IPS DF 4.7 (cell line): ENCODE data around the gene OAS3.
A peak's percentile ranks its signal among the peaks of the same experiment; 100 is the strongest.
"Not testable (repeated sequence)": the region's sequence is repeated elsewhere in the genome, so short reads cannot be mapped to it uniquely, and the experiment has no call there.

Experiments
- DNase-seq: peaks from one replicate; pipeline ENCODE4 v3.0.0-alpha.2; 2013; ENCODE audit warnings: low spot score; ENCODE audit errors: extremely low read depth

OAS3 gene

DNA sequence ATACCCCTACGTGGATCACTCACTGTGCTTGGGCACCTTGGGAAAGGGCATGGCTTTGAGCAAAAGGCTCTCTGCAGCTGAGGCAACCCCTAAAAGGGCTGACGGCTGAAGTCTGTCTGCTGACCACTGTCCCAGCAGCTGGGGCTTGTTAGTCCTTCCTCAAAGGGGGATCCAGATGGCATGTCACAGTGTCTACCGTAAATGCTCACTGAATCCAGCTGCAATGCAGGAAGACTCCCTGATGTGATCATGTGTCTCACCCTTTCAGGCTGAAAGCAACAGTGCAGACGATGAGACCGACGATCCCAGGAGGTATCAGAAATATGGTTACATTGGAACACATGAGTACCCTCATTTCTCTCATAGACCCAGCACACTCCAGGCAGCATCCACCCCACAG lies 19.2 kb upstream of the OAS3 start:
- DNase-seq = no peak

- DNase-seq = no peak
These were observed 13.3 kb upstream of the OAS3 start for GRCh38 chr12:112924986-112925385.

DNA sequence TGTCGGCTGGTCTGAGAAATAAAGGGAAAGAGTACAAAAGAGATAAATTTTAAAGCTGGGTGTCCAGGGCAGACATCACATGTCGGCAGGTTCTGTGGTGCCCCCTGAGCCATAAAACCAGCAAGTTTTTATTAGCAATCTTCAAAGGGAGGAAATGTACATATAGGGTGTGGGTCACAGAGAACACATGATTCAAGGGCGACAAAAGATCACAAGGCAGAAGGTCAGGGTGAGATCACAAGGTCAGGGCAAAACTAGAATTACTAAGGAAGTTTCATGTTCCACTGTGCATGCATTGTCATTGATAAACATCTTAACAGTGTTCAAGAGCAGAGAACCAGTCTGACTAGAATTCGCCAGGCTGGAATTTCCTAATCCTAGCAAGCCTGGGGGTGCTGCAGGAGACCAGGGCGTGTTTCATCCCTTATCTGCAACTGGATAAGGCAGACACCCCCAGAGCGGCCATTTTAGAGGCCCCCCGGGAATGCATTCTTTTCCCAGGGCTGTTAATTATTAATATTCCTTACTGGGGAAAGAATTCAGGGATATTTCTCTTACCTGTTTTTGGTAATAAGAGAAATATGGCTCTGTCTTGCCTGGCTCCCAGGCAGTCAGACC lies 11.7 kb upstream of the OAS3 start:
- not testable (repeated sequence) for DNase-seq

- DNase-seq = no peak
These were observed 10.8 kb upstream of the OAS3 start for GRCh38 chr12:112927475-112927874.

- no peak for DNase-seq
These were observed 10.3 kb upstream of the OAS3 start for GRCh38 chr12:112927925-112928324.

DNA sequence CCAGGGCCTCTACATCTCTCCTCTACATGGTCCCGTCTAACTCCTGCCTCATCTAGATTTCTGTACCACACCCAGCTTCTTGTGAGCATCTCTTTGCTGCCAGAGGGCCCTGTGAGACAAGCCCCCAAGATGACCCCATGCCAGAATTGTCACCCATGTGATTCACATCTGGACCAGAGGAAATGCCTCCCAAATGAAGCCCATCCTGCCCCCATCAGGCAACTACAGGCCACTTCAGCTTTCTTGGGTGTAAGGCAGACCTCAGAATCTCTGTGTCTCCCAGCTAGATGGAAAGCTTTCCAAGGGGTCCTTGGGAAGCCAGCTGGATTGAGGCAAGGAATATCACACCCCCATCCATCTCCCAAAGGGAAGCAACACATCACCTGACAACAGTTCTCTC lies 9.3 kb upstream of the OAS3 start:
- no peak for DNase-seq

DNA sequence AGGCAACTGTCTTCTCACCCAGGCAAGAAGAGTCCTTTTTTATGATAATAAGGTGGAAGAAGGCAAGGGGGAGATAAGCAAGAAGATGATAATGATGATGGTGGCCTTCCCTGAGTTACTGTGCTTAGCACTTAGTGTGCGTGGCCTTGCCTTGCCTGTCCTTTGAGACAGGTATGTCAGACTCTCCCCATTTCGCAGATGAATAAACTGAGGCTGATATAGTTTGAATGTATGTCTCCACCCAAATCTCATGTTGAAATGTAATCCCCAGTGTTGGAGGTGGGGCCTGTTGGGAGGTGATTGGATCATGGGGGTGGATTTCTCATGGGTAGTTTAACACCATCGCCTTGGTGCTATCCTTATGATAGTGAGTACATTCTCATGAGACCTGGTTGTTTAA lies 8.6 kb upstream of the OAS3 start:
- no peak for DNase-seq

- DNase-seq = no peak
These were observed 7.9 kb upstream of the OAS3 start for GRCh38 chr12:112930350-112930749.

GRCh38 chr12:112932485-112933128 lies 5.7 kb upstream of the OAS3 start:
- DNase-seq = peak; percentile 19

- no peak for DNase-seq
These were observed 5.2 kb upstream of the OAS3 start for GRCh38 chr12:112933129-112933505.

- DNase-seq = no peak
These were observed 2.0 kb upstream of the OAS3 start for GRCh38 chr12:112936264-112936663.

DNA sequence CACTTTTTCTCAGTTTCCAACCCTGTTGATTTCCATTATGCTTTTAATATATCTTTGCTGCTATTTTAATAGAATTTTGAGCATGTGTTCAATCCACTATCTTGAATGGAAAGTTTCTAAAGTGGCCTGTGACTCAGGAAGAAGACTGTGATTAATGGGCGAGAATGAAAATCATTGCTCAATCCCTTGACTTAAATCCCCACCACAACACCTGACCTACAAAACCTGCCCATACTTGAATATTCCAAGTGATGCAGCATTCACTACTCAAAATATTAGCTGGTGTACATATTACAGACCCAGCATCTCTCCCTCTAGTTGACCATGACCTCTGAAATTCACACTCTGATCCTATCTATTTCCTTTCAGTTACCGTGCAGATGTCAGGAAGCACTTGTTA lies 1.3 kb upstream of the OAS3 start:
- DNase-seq = no peak

DNA sequence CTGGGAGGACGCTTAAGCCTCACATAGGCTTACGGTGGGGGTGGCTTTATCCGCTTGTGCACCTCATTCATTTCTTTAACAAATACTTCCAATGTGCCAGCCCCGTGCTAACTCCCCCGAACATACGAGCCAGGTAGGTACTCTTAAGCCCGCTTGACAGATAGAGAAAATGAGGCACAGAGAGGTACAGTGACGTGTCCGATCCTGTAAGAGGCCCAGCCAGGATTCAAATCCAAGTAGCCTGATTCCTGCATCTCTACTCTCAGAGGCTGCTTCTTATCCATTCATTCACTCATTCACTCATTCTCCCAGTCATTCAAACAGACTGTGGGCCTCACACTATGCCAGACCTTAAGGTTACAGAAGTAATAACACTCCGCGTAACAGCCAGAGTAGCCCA lies 477 bp downstream of the OAS3 start:
- no peak for DNase-seq

DNA sequence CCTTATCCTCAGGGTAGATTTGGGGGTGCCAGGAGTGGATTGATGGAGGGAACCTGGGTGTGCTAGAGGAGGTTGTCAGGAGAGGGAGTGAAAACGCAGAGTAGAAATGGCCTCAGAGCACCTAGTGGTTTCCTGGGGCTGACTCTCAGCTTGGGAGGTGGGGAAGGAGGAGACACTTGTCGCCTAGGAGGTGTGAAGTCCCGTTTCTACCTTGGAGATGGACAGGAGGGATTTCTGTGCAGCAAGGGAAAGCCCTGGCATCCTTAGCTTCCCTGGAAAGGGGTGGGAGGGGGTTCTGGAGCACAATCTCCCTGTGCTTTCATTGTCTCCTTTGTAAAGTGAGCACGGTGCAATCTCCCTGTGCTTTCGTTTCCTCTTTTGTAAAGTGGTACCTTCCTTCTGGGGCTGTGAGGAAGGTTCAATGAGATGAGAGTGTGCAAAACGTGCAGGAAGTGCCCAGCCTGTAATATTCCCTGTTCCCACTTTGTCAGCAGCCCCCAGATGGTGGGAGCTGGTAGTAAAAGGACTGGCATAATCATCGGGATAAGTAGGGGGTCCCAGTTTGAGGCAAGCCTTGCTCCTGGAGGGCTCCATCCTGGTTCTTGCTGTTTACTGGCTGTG lies 1.6 kb downstream of the OAS3 start:
- no peak for DNase-seq

GRCh38 chr12:112941528-112942335 lies 3.5 kb downstream of the OAS3 start:
- no peak for DNase-seq

DNA sequence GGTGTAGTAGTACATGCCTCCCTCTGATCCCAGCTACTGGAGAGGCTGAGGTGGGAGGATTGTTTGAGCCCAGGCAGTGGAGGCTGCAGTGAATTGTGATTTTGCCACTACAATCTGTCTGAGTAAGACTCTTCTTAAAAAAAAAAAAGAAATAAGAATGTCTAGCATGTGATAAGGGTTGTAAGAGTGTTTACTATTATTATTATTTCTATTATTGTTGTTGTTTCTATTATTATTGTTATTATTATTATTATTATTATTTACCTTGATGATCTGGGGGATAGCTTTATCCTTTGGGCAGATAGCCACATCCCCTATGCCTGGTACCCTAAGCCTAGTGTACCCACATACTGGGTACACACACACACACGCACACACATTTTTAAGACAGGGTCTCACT lies 4.3 kb downstream of the OAS3 start:
- DNase-seq = no peak

DNA sequence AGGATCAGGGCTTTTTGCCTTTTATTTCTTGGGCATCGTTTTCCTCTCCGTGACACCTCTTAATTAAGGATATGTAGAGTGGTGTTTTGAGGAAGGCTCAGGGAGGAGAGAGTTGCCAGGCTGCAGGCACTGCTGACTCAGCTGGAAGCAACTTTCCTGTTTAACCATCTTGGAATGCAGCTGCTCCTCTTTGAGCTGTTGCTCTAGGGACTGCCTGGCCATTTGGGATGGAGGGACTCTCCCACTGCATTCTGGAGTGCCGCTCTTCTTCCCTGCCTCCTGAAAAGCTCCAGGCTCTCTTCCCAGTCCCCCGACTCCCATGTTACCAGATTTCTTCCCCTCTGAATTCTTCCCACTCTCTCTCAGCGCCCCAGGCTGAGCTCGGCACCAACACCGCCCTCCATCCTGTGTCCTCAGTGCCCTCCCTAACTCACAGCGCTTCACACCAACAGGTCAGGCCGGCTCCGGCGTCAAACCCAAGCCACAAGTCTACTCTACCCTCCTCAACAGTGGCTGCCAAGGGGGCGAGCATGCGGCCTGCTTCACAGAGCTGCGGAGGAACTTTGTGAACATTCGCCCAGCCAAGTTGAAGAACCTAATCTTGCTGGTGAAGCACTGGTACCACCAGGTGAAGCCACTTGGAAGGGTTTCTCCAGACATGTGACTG lies 5.9 kb downstream of the OAS3 start:
- DNase-seq = no peak

- DNase-seq = no peak
These were observed 7.2 kb downstream of the OAS3 start for GRCh38 chr12:112945515-112945914.

- DNase-seq = no peak
These were observed 8.1 kb downstream of the OAS3 start for GRCh38 chr12:112946236-112947000.

DNA sequence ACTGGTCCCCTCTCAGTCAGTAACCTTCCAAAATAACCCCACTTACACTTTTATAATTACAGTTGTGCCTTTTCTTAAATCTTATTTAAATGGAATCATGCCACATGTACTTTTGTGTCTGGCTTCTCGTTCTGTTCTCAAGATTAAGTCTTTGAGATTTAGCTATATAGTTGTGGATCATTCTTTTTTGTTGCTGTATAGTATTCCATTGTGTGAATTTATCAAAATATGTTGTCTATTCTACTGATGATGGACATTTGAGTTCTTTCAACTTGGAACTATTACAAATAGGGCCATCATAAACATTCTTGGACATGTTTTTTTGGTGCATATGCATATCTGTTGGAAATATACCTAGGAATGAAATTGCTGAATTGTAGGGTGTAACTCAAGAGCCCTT lies 9.0 kb downstream of the OAS3 start:
- no peak for DNase-seq

GRCh38 chr12:112947761-112948160 lies 9.5 kb downstream of the OAS3 start:
- DNase-seq = no peak
